Subcutaneous adipose tissue (tissue), 4 donors: ENCODE measurements around the gene FN1. TPM values are rescaled to one million over a fixed set of nuclear protein-coding genes. Genes with fewer than 3 reads are reported as not detected.

ENCODE experiments used
- total RNA-seq, 4 donors: library from RNA; depleted of rRNA; stranded (reverse); fragments of >200 nt; gene quantifications; one replicate each; pipeline ENCODE4 v1.1.0, GENCODE V29; 2016
- TF ChIP-seq, protein P1 (sequence below): fragments of 450-650 bp; IDR thresholded peaks from one replicate; pipeline ENCODE4 v1.5.1; 2016; ENCODE audit warnings: low read depth, mild to moderate bottlenecking, control low read depth, antibody characterized with exemption, moderate library complexity

FN1 gene
- total RNA-seq, 4 donors from 2014 or later = 80.4 to 1,315 (median 407) TPM

- TF ChIP-seq, protein P1, sequence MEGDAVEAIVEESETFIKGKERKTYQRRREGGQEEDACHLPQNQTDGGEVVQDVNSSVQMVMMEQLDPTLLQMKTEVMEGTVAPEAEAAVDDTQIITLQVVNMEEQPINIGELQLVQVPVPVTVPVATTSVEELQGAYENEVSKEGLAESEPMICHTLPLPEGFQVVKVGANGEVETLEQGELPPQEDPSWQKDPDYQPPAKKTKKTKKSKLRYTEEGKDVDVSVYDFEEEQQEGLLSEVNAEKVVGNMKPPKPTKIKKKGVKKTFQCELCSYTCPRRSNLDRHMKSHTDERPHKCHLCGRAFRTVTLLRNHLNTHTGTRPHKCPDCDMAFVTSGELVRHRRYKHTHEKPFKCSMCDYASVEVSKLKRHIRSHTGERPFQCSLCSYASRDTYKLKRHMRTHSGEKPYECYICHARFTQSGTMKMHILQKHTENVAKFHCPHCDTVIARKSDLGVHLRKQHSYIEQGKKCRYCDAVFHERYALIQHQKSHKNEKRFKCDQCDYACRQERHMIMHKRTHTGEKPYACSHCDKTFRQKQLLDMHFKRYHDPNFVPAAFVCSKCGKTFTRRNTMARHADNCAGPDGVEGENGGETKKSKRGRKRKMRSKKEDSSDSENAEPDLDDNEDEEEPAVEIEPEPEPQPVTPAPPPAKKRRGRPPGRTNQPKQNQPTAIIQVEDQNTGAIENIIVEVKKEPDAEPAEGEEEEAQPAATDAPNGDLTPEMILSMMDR = no peak
These were observed 75.3 kb downstream of the FN1 start for GRCh38 chr2:215360596-215360995.

- TF ChIP-seq, protein P1 = no peak
These were observed 76.3 kb downstream of the FN1 start for GRCh38 chr2:215359576-215359922.

GRCh38 chr2:215358891-215359575, 76.8 kb downstream of the FN1 start:
- TF ChIP-seq, protein P1 = no peak

DNA sequence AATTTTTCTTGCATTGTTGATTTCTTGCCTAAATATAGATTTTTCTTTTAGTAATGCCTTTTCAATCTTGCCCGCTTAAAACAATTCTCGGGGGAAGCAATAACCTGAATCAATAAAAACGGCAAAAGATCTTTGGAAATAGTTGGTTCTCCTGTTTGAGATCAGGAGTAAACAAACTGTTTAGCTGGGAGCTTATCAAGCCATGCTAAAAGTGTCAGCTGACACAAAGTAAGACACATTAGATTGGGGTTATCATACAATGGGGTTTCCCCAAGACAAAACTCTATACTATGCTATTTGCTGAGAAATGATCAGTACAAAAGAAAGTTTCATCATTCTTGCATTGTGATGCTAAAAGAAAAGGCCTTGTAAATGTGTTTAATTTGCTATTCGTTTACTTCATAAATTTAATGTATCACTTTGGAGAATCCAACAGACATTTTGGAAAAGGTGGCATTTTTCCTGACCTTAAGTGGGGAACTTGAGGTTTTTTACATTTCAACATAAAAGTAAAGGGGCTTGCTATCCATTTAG, 77.5 kb downstream of the FN1 start:
- TF ChIP-seq, protein P1 = no peak

DNA sequence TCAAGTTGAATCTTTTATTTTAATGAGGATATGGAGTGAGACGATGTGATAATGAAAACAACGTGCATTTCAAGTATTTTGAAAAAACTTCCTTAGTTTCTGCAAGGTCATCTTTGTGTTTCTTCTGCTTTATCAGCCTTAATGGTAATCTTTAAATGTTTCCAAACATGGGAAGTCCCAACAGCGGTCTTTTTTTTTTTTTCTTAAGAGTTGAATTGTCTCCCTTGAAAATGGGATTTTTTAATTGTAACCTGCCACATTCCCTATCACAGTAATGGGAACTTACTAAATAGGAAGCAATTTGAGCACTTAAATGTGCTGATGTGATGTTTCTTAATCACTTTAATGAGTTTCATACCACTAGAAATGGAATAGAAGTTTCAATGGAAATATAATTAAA, 78.2 kb downstream of the FN1 start:
- TF ChIP-seq, protein P1 = no peak

DNA sequence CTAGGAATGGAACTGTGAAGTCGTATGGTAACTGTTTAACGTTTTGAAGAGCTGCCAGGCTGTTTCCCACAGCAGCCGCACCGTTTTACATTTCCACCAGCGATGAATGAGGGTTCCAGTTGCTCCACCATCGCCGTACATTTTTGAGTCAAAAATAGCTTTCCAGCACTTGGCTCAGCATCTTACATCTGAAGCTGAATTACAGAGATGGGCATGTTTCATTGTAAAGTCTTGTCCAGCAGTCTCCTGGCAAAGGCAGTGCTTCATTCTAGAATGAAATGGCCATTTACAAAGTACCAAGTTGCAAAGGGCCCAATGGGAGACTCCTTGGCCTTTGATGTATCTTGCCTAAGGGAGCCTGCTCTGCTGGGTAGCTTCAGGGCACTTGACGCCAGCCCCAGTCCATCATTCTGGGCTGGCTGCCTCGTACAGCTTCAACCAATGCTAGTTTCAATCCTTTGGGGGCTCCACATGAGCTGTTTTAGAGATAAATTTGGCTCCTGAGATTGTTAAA, 78.9 kb downstream of the FN1 start:
- TF ChIP-seq, protein P1 = no peak

DNA sequence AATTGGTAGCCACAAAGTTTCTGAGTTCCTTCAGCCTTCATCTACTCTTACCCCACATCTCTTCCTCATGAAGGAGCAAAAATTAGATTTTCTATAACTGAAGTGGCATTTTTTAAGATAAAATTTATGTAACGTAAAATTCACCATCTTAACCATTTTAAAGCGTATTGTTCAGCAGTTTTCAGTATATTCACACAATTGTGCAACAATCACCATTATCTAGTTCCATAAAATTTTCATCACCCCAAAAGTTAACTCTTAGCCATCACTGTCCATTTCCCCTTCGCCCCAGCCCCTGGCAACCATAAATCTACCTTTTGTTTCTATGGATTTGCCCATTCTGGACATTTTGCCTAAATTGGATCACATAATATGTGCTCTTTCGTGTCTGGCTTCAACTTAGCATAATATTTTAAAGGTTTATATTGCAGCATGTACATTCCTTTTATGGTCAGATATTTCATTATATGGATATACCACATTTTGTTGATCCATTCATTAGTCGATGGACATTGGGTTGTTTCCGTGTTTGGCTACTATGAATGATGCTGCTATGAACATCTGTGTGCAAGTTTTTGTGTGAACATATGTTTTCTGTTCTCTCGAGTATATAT, 79.4 kb downstream of the FN1 start:
- TF ChIP-seq, protein P1 = no peak
